ENCODE measurements around the gene RNF38. TPM values are rescaled to one million over a fixed set of nuclear protein-coding genes. Genes with fewer than 3 reads are reported as not detected.

Gene RNF38
- total and polyA plus RNA-seq, 2 donors (not counting 3 experiments of a cell fraction or from before 2014, with no cell fraction given): 36.7 to 47.2 TPM

- DNase-seq (ENCODE audit: low read depth, low spot score) (no peak), FAIRE-seq (no peak)
- H3K36me3 ChIP-seq (ENCODE audit: control insufficient read depth in 2 of 2, extremely low read depth in 1 of 2, insufficient read depth in 2 of 2, low read length in 2 of 2): peaks cover 18 to 21% of the 10 kb centered on the region in 2 experiments
- POLR2A ChIA-PET: no interaction called here
- no peak overlapping the region for H3K9ac ChIP-seq (replicated peaks; ENCODE audit: extremely low read depth, insufficient read depth, low read length)
- H3K79me2 ChIP-seq (ENCODE audit: control insufficient read depth, insufficient read depth, low read length): no peaks in the 10 kb centered on the region
- no TSS peak for BruUV-seq (replicated peaks)
- no peaks in the 10 kb centered on the region for H3K27me3 ChIP-seq (ENCODE audit: control insufficient read depth in 2 of 2, insufficient read depth in 2 of 2, low read length in 2 of 2)
- H3K9me3 ChIP-seq (replicated peaks; ENCODE audit: control insufficient read depth, insufficient read depth, low read length): no peaks in the 10 kb centered on the region
- H2AFZ ChIP-seq (ENCODE audit: low read depth, low read length): no peak overlapping the region
- no peaks in the 10 kb centered on the region for H4K20me1 ChIP-seq (replicated peaks; ENCODE audit: control insufficient read depth, extremely low read depth, insufficient read depth, low read length)
- intact Hi-C loops (cut with micrococcal nuclease): no loop called here
- dilution Hi-C loops (cut with MboI; ENCODE audit: extremely low pct_ligation_motif_present, low sequenced_read_pairs): no loop called here
- no peak overlapping the region for H3K4me3 ChIP-seq (replicated peaks in 1 of 3; ENCODE audit: insufficient read depth in 1 of 3, low read depth in 1 of 3, low read length in 3 of 3)
- H3K27ac ChIP-seq (ENCODE audit: insufficient read depth, low read depth, low read length): no peak overlapping the region
- CTCF ChIA-PET: interaction anchor here (1.6 to 3.8 kb wide), 2 partner anchors 8 to 41 kb away, joined by 3 to 23 read pairs; no protein-coding TSS in a partner anchor
- TF ChIP-seq MAX (IDR thresholded peaks at IDR 0.05; ENCODE audit: insufficient read depth, insufficient read length) (no peak), EZH2 (IDR thresholded peaks at IDR 0.05; ENCODE audit: borderline replicate concordance, low read depth, low read length, severe bottlenecking) (no peak), JUN (IDR thresholded peaks at IDR 0.05; ENCODE audit: borderline replicate concordance, insufficient read depth, insufficient read length, low read depth) (no peak), CTCF (IDR thresholded peaks at IDR 0.05; ENCODE audit: extremely low read depth in 1 of 2, insufficient read depth in 1 of 2, low read depth in 1 of 2, low read length in 2 of 2) (no peak), MYC (IDR thresholded peaks at IDR 0.05; ENCODE audit: low read depth, low read length) (no peak), POLR2A (IDR thresholded peaks at IDR 0.05; ENCODE audit: low read depth, low read length) (no peak), FOS (IDR thresholded peaks at IDR 0.05; ENCODE audit: borderline replicate concordance, insufficient read depth, low read length) (no peak), GATA2 (IDR thresholded peaks at IDR 0.05; ENCODE audit: insufficient read depth, insufficient read length, low read depth, low read length) (no peak), POLR2AphosphoS5 (IDR thresholded peaks at IDR 0.05; ENCODE audit: insufficient read depth, low read depth, low read length) (no peak)
- H3K4me2 ChIP-seq (ENCODE audit: insufficient read depth, low read length): no peak overlapping the region
- H3K9me1 ChIP-seq (replicated peaks; ENCODE audit: control insufficient read depth, extremely low read depth, insufficient read depth, low read length): no peaks in the 10 kb centered on the region
- no peaks in the 10 kb centered on the region for H3K4me1 ChIP-seq (ENCODE audit: control insufficient read depth, extremely low read depth, insufficient read depth, low read length)
Measured at GRCh38 chr9:36337002-36337401, 63.1 kb downstream of the RNF38 start.
